NCI-H446 treated with DMSO at 0.1 percent for 48 hours (cell line): Measurements from ENCODE around the gene SARS2.
"Not testable (repeated sequence)": the region's sequence is repeated elsewhere in the genome, so short reads cannot be mapped to it uniquely, and the experiment has no call there.

Experiments
- DNase-seq: peaks from one replicate; lab custom pipeline; 2025; lab: John Stamatoyannopoulos, UW

The SARS2 gene

GRCh38 chr19:38892841-38893240 is 37.7 kb downstream of the SARS2 start:
- DNase-seq = no peak

GRCh38 chr19:38891771-38892170 is 38.8 kb downstream of the SARS2 start:
- DNase-seq = no peak

- DNase-seq = no peak
These were observed 39.9 kb downstream of the SARS2 start for GRCh38 chr19:38890686-38891085.

- no peak for DNase-seq
These were observed 40.8 kb downstream of the SARS2 start for GRCh38 chr19:38889803-38890202.

- no peak for DNase-seq
These were observed 41.7 kb downstream of the SARS2 start for GRCh38 chr19:38888876-38889275.

- DNase-seq = not testable (repeated sequence)
These were observed 45.9 kb downstream of the SARS2 start for GRCh38 chr19:38884691-38885090.

- no peak for DNase-seq
These were observed 47.3 kb downstream of the SARS2 start for GRCh38 chr19:38883286-38883685.

GRCh38 chr19:38880882-38881609 is 49.5 kb downstream of the SARS2 start:
- no peak for DNase-seq

GRCh38 chr19:38880076-38880881 is 50.3 kb downstream of the SARS2 start:
- no peak for DNase-seq

- no peak for DNase-seq
These were observed 51.2 kb downstream of the SARS2 start for GRCh38 chr19:38879400-38879751.

- DNase-seq = no peak
These were observed 51.8 kb downstream of the SARS2 start for GRCh38 chr19:38878575-38879399.

- no peak for DNase-seq
These were observed 52.6 kb downstream of the SARS2 start, which contains the start of gene RINL for GRCh38 chr19:38877781-38878574. Gene RINL (minus strand): TSS chr19:38878275. CDS start chr19:38876742, 1,533 bp downstream.

- DNase-seq = no peak
These were observed 54.7 kb downstream of the SARS2 start for GRCh38 chr19:38875656-38876395.

- not testable (repeated sequence) for DNase-seq
These were observed 57.2 kb downstream of the SARS2 start for GRCh38 chr19:38873400-38873799.

- no peak for DNase-seq
These were observed 60.0 kb downstream of the SARS2 start for GRCh38 chr19:38870612-38871011.

GRCh38 chr19:38869836-38870607 is 60.5 kb downstream of the SARS2 start:
- peak; percentile 23 for DNase-seq

GRCh38 chr19:38869160-38869835 is 61.3 kb downstream of the SARS2 start:
- no peak for DNase-seq

- no peak for DNase-seq
These were observed 62.0 kb downstream of the SARS2 start for GRCh38 chr19:38868551-38868950.

GRCh38 chr19:38867171-38867780 is 63.3 kb downstream of the SARS2 start:
- no peak for DNase-seq
